ENCODE data around the gene LCN15.
"Not testable (repeated sequence)": the region's sequence is repeated elsewhere in the genome, so short reads cannot be mapped to it uniquely, and the experiment has no call there.

The LCN15 gene

GRCh38 chr9:136764301-136764891, at the start of gene LCN15:
Gene LCN15, minus strand, starts transcription at chr9:136764518. Its CDS starts 30 bp downstream, at chr9:136764488.
- peak; percentile 27 for DNase-seq

- DNase-seq, result no peak
Observed at GRCh38 chr9:136808806-136809158, 44.5 kb upstream of the LCN15 start.

- no peak for DNase-seq
Observed at GRCh38 chr9:136808075-136808805, 43.9 kb upstream of the LCN15 start.

GRCh38 chr9:136807281-136808074, 43.2 kb upstream of the LCN15 start, which contains the start of gene RABL6:
Gene RABL6, plus strand, starts transcription at chr9:136807948. Its CDS starts 249 bp downstream, at chr9:136808197.
- DNase-seq, result peak; percentile 66

- DNase-seq, result no peak
Observed at GRCh38 chr9:136806631-136807201, 42.4 kb upstream of the LCN15 start.

GRCh38 chr9:136806067-136806466, 41.7 kb upstream of the LCN15 start:
- DNase-seq, result no peak

GRCh38 chr9:136805207-136805740, 41.0 kb upstream of the LCN15 start:
- DNase-seq, result no peak

- DNase-seq, result no peak
Observed at GRCh38 chr9:136804509-136805206, 40.3 kb upstream of the LCN15 start.

- no peak for DNase-seq
Observed at GRCh38 chr9:136803551-136804508, 39.5 kb upstream of the LCN15 start.

GRCh38 chr9:136803009-136803550, 38.8 kb upstream of the LCN15 start:
- not testable (repeated sequence) for DNase-seq

GRCh38 chr9:136802321-136802720, 38.0 kb upstream of the LCN15 start:
- DNase-seq, result no peak

GRCh38 chr9:136799854-136800657, 35.7 kb upstream of the LCN15 start:
- DNase-seq, result peak; percentile 84

GRCh38 chr9:136799079-136799853, 34.9 kb upstream of the LCN15 start:
- DNase-seq, result peak; percentile 70

- DNase-seq, result no peak
Observed at GRCh38 chr9:136798708-136799078, 34.4 kb upstream of the LCN15 start.

GRCh38 chr9:136796775-136797347, 32.5 kb upstream of the LCN15 start:
- not testable (repeated sequence) for DNase-seq

GRCh38 chr9:136796238-136796774, 32.0 kb upstream of the LCN15 start, which contains the start of gene CCDC183:
Gene CCDC183, plus strand, starts transcription at chr9:136796338. Its CDS starts 60 bp downstream, at chr9:136796398.
- no peak for DNase-seq

- no peak for DNase-seq
Observed at GRCh38 chr9:136795000-136795348, 30.7 kb upstream of the LCN15 start.

GRCh38 chr9:136794281-136794999, 30.1 kb upstream of the LCN15 start:
- no peak for DNase-seq

Data from NCI-H1092 (cell line).